CD14-positive monocyte (primary cell): Measurements from ENCODE around the gene NPLOC4. TPM values are rescaled to one million over a fixed set of nuclear protein-coding genes. Genes with fewer than 3 reads are reported as not detected.

Experiments used
- DNase-seq, 3 donors: peaks; one replicate each; pipeline ENCODE4 v3.0.0-alpha.2; 2011 to 2022
- H2AFZ ChIP-seq: 2 replicates; pipeline ENCODE4 v1.6.0; 2012; ENCODE audit warnings: mild to moderate bottlenecking, low read depth, low read length, inconsistent platforms; ENCODE audit not compliant: insufficient read depth, poor library complexity, severe bottlenecking
- H3K27ac ChIP-seq, 2 donors: 1 replicate in 1 of 2; 2 replicates in 1 of 2; pipeline ENCODE4 v1.5.1; 2012 to 2013; ENCODE audit warnings: low read length in 2 of 2, control low read depth in 1 of 2, inconsistent platforms in 1 of 2, low read depth in 1 of 2, mild to moderate bottlenecking in 1 of 2
- H3K27me3 ChIP-seq, 2 donors: one replicate each; pipeline versions ENCODE4 v1.6.0 to v1.6.1; 2011 to 2013; ENCODE audit warnings: low read length in 2 of 2; ENCODE audit not compliant: control insufficient read depth in 2 of 2, insufficient read depth in 2 of 2
- H3K36me3 ChIP-seq, 2 donors: replicated peaks in 1 of 2; 1 replicate in 1 of 2; 2 replicates in 1 of 2; pipeline versions ENCODE4 v1.5.1 to v1.6.1; 2012 to 2013; ENCODE audit warnings: low read length in 2 of 2, control low read depth in 1 of 2, inconsistent platforms in 1 of 2, mild to moderate bottlenecking in 1 of 2; ENCODE audit not compliant: insufficient read depth in 2 of 2, control insufficient read depth in 1 of 2
- H3K4me1 ChIP-seq, 2 donors: 1 replicate in 1 of 2; 2 replicates in 1 of 2; pipeline versions ENCODE4 v1.5.1 to v1.6.1; 2012 to 2013; ENCODE audit warnings: low read length in 2 of 2, control low read depth in 1 of 2, inconsistent platforms in 1 of 2, mild to moderate bottlenecking in 1 of 2, moderate library complexity in 1 of 2; ENCODE audit not compliant: insufficient read depth in 2 of 2, control insufficient read depth in 1 of 2
- H3K4me2 ChIP-seq: replicated peaks from 2 replicates; pipeline ENCODE3; 2012; ENCODE audit warnings: low read length, moderate library complexity, mild to moderate bottlenecking; ENCODE audit not compliant: poor library complexity, severe bottlenecking; ENCODE audit errors: extremely low read depth
- H3K4me3 ChIP-seq, 3 experiments: fragments of 200-600 bp in 1 of 3; sonication (generic) in 1 of 3; replicated peaks in 1 of 3; 1 replicate in 2 of 3; 2 replicates in 1 of 3; pipeline ENCODE4 v1.5.1; 2011 to 2013; ENCODE audit warnings: low read length in 3 of 3, mild to moderate bottlenecking in 3 of 3, control low read depth in 2 of 3, low read depth in 2 of 3, inconsistent platforms in 1 of 3, moderate library complexity in 1 of 3
- H3K79me2 ChIP-seq: 2 replicates; pipeline ENCODE4 v1.6.0; 2012; ENCODE audit warnings: mild to moderate bottlenecking, control low read depth, inconsistent platforms, low read length, moderate library complexity; ENCODE audit not compliant: insufficient read depth
- H3K9ac ChIP-seq: 2 replicates; pipeline ENCODE4 v1.6.0; 2017; ENCODE audit warnings: low read length, mild to moderate bottlenecking; ENCODE audit not compliant: insufficient read depth, poor library complexity, severe bottlenecking
- H3K9me3 ChIP-seq, 2 donors: replicated peaks in 1 of 2; 1 replicate in 1 of 2; 2 replicates in 1 of 2; pipeline versions ENCODE4 v1.5.1 to v1.6.1; 2012 to 2013; ENCODE audit warnings: low read length in 2 of 2, control low read depth in 1 of 2; ENCODE audit not compliant: control insufficient read depth in 1 of 2, insufficient read depth in 1 of 2
- H4K20me1 ChIP-seq: 2 replicates; pipeline ENCODE4 v1.6.0; 2012; ENCODE audit warnings: mild to moderate bottlenecking, low read length, control low read depth, moderate library complexity; ENCODE audit not compliant: insufficient read depth
- H3K27ac Mint-ChIP-seq, 7 donors: one replicate each; pipeline ENCODE4 v1.8.0; 2020; ENCODE audit warnings: mild to moderate bottlenecking in 7 of 7, mixed read lengths in 7 of 7, moderate library complexity in 6 of 7, inconsistent platforms in 2 of 7
- H3K27me3 Mint-ChIP-seq, 3 donors: one replicate each; pipeline ENCODE4 v1.8.0; 2021 to 2022; ENCODE audit warnings: low read depth in 3 of 3, mild to moderate bottlenecking in 3 of 3, mixed read lengths in 3 of 3, moderate library complexity in 3 of 3, inconsistent platforms in 1 of 3
- H3K36me3 Mint-ChIP-seq, 2 donors: one replicate each; pipeline ENCODE4 v1.8.0; 2020; ENCODE audit warnings: mixed read lengths in 2 of 2, inconsistent platforms in 1 of 2, mild to moderate bottlenecking in 1 of 2
- H3K4me1 Mint-ChIP-seq: one replicate; pipeline ENCODE4 v1.8.0; 2020; ENCODE audit warnings: mild to moderate bottlenecking, mixed read lengths
- H3K4me3 Mint-ChIP-seq, 2 donors: one replicate each; pipeline ENCODE4 v1.8.0; 2020; ENCODE audit warnings: mild to moderate bottlenecking in 2 of 2, mixed read lengths in 2 of 2, moderate library complexity in 1 of 2
- H3K9me3 Mint-ChIP-seq, 7 donors: one replicate each; pipeline ENCODE4 v1.8.0; 2020 to 2022; ENCODE audit warnings: mixed read lengths in 7 of 7, mild to moderate bottlenecking in 6 of 7, moderate library complexity in 6 of 7, inconsistent platforms in 2 of 7
- WGBS: methylation state at CpG from one replicate; pipeline ENCODE4 v1.1.5; 2013; ENCODE audit warnings: missing lambda C conversion rate; ENCODE audit not compliant: insufficient coverage; 5-methylcytosine and 5-hydroxymethylcytosine counted together
- intact Hi-C, 2 donors: fragments of 100-400 bp; cut with micrococcal nuclease; formaldehyde crosslinking; loops; one replicate each; pipeline versions ENCODE4 v1.15.0 to v1.15.1; 2023
- polyA plus RNA-seq, 3 donors: library from polyadenylated mRNA; depleted of rRNA in 1 of 3; unstranded in 2 of 3; stranded (reverse) in 1 of 3; fragments of 300-500 nt in 2 of 3; fragments of >200 nt in 1 of 3; fragmentation: Illumina TruSeq in 2 of 3; gene quantifications; 1 replicate in 2 of 3; 2 replicates in 1 of 3; pipeline ENCODE4 v1.2.3, GENCODE V29; 2012 to 2021
- TF ChIP-seq, protein P1 (sequence below): fragments of 200-600 bp; IDR thresholded peaks from one replicate; pipeline ENCODE4 v1.8.0; 2022; ENCODE audit warnings: antibody characterized with exemption, mild to moderate bottlenecking

NPLOC4 gene
- polyA plus RNA-seq, 3 donors = 92.1 to 112 (median 106) TPM

DNA sequence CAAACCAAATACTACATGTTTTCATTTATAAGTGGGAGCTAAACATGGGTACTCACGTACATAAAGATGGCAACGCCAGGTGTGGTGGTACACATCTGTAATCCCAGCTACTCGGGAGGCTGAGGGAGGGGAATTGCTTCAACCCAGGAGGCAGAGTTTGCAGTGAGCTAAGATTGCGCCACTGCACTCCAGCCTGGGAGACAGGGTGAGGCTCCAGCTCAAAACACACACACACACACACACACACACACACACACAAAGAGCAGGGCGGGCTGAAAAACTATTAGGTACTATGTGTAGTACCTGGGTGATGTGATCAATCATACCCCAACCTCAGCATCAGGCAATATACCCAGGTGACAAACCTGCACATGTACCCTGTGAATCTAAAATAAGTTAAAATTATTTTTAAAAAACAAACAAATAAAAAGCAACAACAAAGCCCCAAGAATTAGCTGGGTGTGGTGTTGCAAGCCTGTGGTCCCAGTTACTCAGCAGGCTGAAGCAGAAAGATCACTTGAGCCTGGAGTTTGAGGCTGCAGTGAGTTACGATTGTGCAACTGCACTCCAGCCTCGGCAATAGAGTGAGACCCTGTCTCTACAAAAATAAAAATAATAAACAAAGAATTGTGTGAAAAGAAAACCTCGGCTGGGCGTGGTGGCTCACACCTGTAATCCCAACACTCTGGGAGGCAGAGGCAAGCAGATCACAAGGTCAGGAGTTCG is 72.9 kb downstream of the NPLOC4 start:
- Histone ChIP-seq H3K27me3 (no peaks in the 10 kb centered on the region), H3K9ac (peak overlapping the region; percentile 0), H3K4me3 (peak overlapping the region in 2 of 3 experiments; percentile 1 to 49), H3K9me3 (no peaks in the 10 kb centered on the region), H3K4me2 (peak overlapping the region; percentile 51), H3K27ac (peak overlapping the region; percentile 77 to 94), H3K79me2 (peaks cover 51% of the 10 kb centered on the region), H3K4me1 (peaks cover 85 to 87% of the 10 kb centered on the region in 2 donors), H2AFZ (no peak overlapping the region), H3K36me3 (peaks cover 23 to 44% of the 10 kb centered on the region in 2 donors), H4K20me1 (no peaks in the 10 kb centered on the region)
- Mint-ChIP-seq H3K36me3 (peaks cover 42 to 65% of the 10 kb centered on the region in 2 donors), H3K4me3 (peak overlapping the region in 1 of 2 donors; percentile 53), H3K4me1 (peaks cover 84% of the 10 kb centered on the region), H3K9me3 (peaks cover 0 to 3% (median 0%) of the 10 kb centered on the region in 7 donors), H3K27ac (peak overlapping the region; percentile 86 to 99 (median 92)), H3K27me3 (peaks cover 0 to 2% (median 0%) of the 10 kb centered on the region in 3 donors)
- intact Hi-C loops = no loop called here
- TF ChIP-seq, protein P1, sequence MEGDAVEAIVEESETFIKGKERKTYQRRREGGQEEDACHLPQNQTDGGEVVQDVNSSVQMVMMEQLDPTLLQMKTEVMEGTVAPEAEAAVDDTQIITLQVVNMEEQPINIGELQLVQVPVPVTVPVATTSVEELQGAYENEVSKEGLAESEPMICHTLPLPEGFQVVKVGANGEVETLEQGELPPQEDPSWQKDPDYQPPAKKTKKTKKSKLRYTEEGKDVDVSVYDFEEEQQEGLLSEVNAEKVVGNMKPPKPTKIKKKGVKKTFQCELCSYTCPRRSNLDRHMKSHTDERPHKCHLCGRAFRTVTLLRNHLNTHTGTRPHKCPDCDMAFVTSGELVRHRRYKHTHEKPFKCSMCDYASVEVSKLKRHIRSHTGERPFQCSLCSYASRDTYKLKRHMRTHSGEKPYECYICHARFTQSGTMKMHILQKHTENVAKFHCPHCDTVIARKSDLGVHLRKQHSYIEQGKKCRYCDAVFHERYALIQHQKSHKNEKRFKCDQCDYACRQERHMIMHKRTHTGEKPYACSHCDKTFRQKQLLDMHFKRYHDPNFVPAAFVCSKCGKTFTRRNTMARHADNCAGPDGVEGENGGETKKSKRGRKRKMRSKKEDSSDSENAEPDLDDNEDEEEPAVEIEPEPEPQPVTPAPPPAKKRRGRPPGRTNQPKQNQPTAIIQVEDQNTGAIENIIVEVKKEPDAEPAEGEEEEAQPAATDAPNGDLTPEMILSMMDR = no peak
- peak; percentile 73 to 81 (median 78) for DNase-seq
- WGBS = 24% methylated on average over 3 of the region's 10 CpGs

DNA sequence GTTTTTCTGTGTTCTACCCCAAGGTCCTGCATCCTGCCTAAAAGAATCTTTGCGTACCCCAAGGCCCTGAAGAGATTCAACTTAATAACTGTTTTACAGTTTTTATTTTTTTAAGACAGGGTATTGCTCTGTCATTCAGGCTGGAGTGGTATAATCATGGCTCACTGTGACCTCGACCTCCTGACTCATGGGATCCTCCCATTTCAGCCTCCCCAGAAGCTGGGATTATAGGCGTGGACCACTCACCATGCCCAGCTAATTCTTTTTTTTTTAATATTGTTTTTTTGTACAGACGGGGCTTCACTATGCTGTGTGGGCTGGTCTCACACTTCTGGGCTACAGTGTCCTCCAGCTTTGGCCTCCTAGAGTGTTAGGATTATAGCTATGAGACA is 75.4 kb downstream of the NPLOC4 start:
- Histone ChIP-seq H3K4me3 (peak overlapping the region in 1 of 3 experiments; percentile 65), H3K9ac (peak overlapping the region; percentile 56), H3K27ac (peak overlapping the region; percentile 80 to 94), H3K4me2 (peak overlapping the region; percentile 75), H3K79me2 (peaks cover 76% of the 10 kb centered on the region), H3K9me3 (no peaks in the 10 kb centered on the region), H3K27me3 (no peaks in the 10 kb centered on the region), H4K20me1 (peaks cover 25% of the 10 kb centered on the region), H3K4me1 (peaks cover 86 to 99% of the 10 kb centered on the region in 2 donors), H3K36me3 (peaks cover 34 to 44% of the 10 kb centered on the region in 2 donors), H2AFZ (no peak overlapping the region)
- WGBS = 17% methylated on average over 1 of the region's 4 CpGs
- Mint-ChIP-seq H3K4me3 (peak overlapping the region; percentile 70 to 91), H3K36me3 (peaks cover 41 to 66% of the 10 kb centered on the region in 2 donors), H3K4me1 (peaks cover 91% of the 10 kb centered on the region), H3K27me3 (peaks cover 0 to 2% (median 0%) of the 10 kb centered on the region in 3 donors), H3K9me3 (peaks cover 0 to 3% (median 0%) of the 10 kb centered on the region in 7 donors), H3K27ac (peak overlapping the region; percentile 94 to 99 (median 98))
- peak; percentile 43 to 71 (median 52) for DNase-seq
- intact Hi-C loops = loop anchor here in 1 of 2 donors (2.0 kb wide), 1 partner anchor 47 kb away; no protein-coding TSS in a partner anchor
- TF ChIP-seq, protein P1 = no peak
